ENCODE data around the gene PLK3. TPM values are rescaled to one million over a fixed set of nuclear protein-coding genes. Genes with fewer than 3 reads are reported as not detected.
"Not testable (repeated sequence)": the region's sequence is repeated elsewhere in the genome, so short reads cannot be mapped to it uniquely, and the experiment has no call there.

PLK3 gene
- total RNA-seq: 10 to 100 TPM; 52.1 to 52.7 TPM

- ATAC-seq (peak; percentile 84), DNase-seq (peak; percentile 99)
- H3K4me1 Mint-ChIP-seq: peaks cover 41% of the 10 kb centered on the region
- ChIA-PET POLR2A (interaction anchor here (0.6 to 5.1 kb wide), 20 partner anchors 9 to 722 kb away, joined by 3 to 186 read pairs (median 5); partner anchors contain the start of genes BEST4, BTBD19, HECTD3 and MUTYH), CTCF (interaction anchor here (0.6 to 2.3 kb wide), 14 partner anchors 9 to 271 kb away, joined by 3 to 22 read pairs (median 6); partner anchors contain the start of genes BEST4, EIF2B3, HECTD3 and RNU5D-1)
- no peaks in the 10 kb centered on the region for H3K9me3 Mint-ChIP-seq (ENCODE audit: low read depth)
- intact Hi-C loops (cut with DNase I, micrococcal nuclease): loop anchor here (2.0 to 10.0 kb wide), 11 partner anchors 19 to 887 kb away; partner anchors contain the start of genes RNU5D-1 (in 2 of the 2), ARMH1 (in 1 of the 2), EIF2B3 (in 1 of the 2) and GPBP1L1 (in 1 of the 2)
- peaks cover 43% of the 10 kb centered on the region for H3K36me3 Mint-ChIP-seq (ENCODE audit: low read depth)
- peak within 1 kb of the TSS; percentile 87 for H3K4me3 Mint-ChIP-seq
- H3K27me3 Mint-ChIP-seq: no peaks in the 10 kb centered on the region
- peak within 1 kb of the TSS; percentile 100 for H3K27ac Mint-ChIP-seq
Observed at GRCh38 chr1:44799770-44800584, at the start of gene PLK3. TSS of gene PLK3 (plus strand) at chr1:44800377. CDS start at chr1:44800464, 87 bp downstream.

- H3K27me3 Mint-ChIP-seq: no peaks in the 10 kb centered on the region
- H3K4me1 Mint-ChIP-seq: peaks cover 2% of the 10 kb centered on the region
- no peak for ATAC-seq
- ChIA-PET POLR2A (no interaction called here), CTCF (no interaction called here)
- no peak for DNase-seq
- H3K4me3 Mint-ChIP-seq: no peak overlapping the region
- peaks cover 76% of the 10 kb centered on the region for H3K36me3 Mint-ChIP-seq (ENCODE audit: low read depth)
- no peak overlapping the region for H3K27ac Mint-ChIP-seq
- intact Hi-C loops (cut with DNase I, micrococcal nuclease): no loop called here
- H3K9me3 Mint-ChIP-seq (ENCODE audit: low read depth): no peaks in the 10 kb centered on the region
Observed at GRCh38 chr1:44757420-44757819, 42.8 kb upstream of the PLK3 start.

- DNase-seq: no peak
- intact Hi-C loops (cut with DNase I, micrococcal nuclease): no loop called here
- ChIA-PET CTCF (interaction anchor here (1.4 kb wide), 1 partner anchor 10 kb away, joined by 5 read pairs; no protein-coding TSS in a partner anchor), POLR2A (interaction anchor here (0.8 to 2.1 kb wide), 2 partner anchors 9 to 38 kb away, joined by 8 to 10 read pairs; no protein-coding TSS in a partner anchor)
- ATAC-seq: no peak
- Mint-ChIP-seq H3K9me3 (ENCODE audit: low read depth) (no peaks in the 10 kb centered on the region), H3K4me3 (no peak overlapping the region), H3K36me3 (ENCODE audit: low read depth) (peaks cover 73% of the 10 kb centered on the region), H3K27ac (no peak overlapping the region), H3K27me3 (no peaks in the 10 kb centered on the region), H3K4me1 (no peaks in the 10 kb centered on the region)
Observed at GRCh38 chr1:44759077-44759476, 41.1 kb upstream of the PLK3 start.

GRCh38 chr1:44760876-44761275 is 39.3 kb upstream of the PLK3 start:
- H3K27ac Mint-ChIP-seq: no peak overlapping the region

GRCh38 chr1:44766421-44766820 is 33.8 kb upstream of the PLK3 start:
- CTCF ChIA-PET: interaction anchor here (0.6 to 1.3 kb wide), 3 partner anchors 20 to 126 kb away, joined by 3 to 5 read pairs (median 3); no protein-coding TSS in a partner anchor
- DNase-seq; H3K27me3 Mint-ChIP-seq; H3K4me1 Mint-ChIP-seq; H3K9me3 Mint-ChIP-seq (ENCODE audit: low read depth); H3K27ac Mint-ChIP-seq; H3K4me3 Mint-ChIP-seq; ATAC-seq; intact Hi-C loops (cut with DNase I, micrococcal nuclease): not testable (repeated sequence)
- POLR2A ChIA-PET: interaction anchor here (1.5 to 2.2 kb wide), 3 partner anchors 9 to 53 kb away, joined by 5 to 9 read pairs (median 8); partner anchors contain the start of gene RPS8
- peaks cover 35% of the 10 kb centered on the region for H3K36me3 Mint-ChIP-seq (ENCODE audit: low read depth)

More at GRCh38 chr1:44760876-44761275, 39.3 kb upstream of the PLK3 start:
- DNase-seq (no peak), ATAC-seq (no peak)
- Mint-ChIP-seq H3K9me3 (ENCODE audit: low read depth) (no peaks in the 10 kb centered on the region), H3K4me1 (no peaks in the 10 kb centered on the region), H3K36me3 (ENCODE audit: low read depth) (peaks cover 61% of the 10 kb centered on the region), H3K27me3 (no peaks in the 10 kb centered on the region), H3K4me3 (no peak overlapping the region)
- POLR2A ChIA-PET: interaction anchor here (1.6 kb wide), 1 partner anchor 58 kb away, joined by 7 read pairs; no protein-coding TSS in a partner anchor
- intact Hi-C loops (cut with DNase I, micrococcal nuclease): no loop called here
- CTCF ChIA-PET: no interaction called here

- intact Hi-C loops (cut with DNase I, micrococcal nuclease): loop anchor here (1.0 to 5.0 kb wide), 11 partner anchors 9 to 747 kb away; partner anchors contain the start of genes KIF2C (in 2 of the 2), RNU5D-1 (in 2 of the 2), EIF2B3 (in 1 of the 2) and MUTYH (in 1 of the 2)
- H3K4me3 Mint-ChIP-seq: peak within 1 kb of the TSS; percentile 96
- peak within 1 kb of the TSS; percentile 100 for H3K27ac Mint-ChIP-seq
- peaks cover 51% of the 10 kb centered on the region for H3K36me3 Mint-ChIP-seq (ENCODE audit: low read depth)
- peak; percentile 84 for ATAC-seq
- no peaks in the 10 kb centered on the region for H3K27me3 Mint-ChIP-seq
- peak; percentile 94 for DNase-seq
- POLR2A ChIA-PET: interaction anchor here (0.6 to 2.9 kb wide), 17 partner anchors 10 to 809 kb away, joined by 3 to 58 read pairs (median 5); partner anchors contain the start of genes BTBD19, DYNLT4, HECTD3 and MUTYH
- H3K4me1 Mint-ChIP-seq: peaks cover 33% of the 10 kb centered on the region
- CTCF ChIA-PET: interaction anchor here (0.5 to 2.4 kb wide), 18 partner anchors 9 to 804 kb away, joined by 3 to 13 read pairs (median 4); partner anchors contain the start of genes BEST4, BTBD19, PLK3 and RNU5D-1
- no peaks in the 10 kb centered on the region for H3K9me3 Mint-ChIP-seq (ENCODE audit: low read depth)
Observed at GRCh38 chr1:44775078-44775929, 24.9 kb upstream of the PLK3 start, which contains the start of gene RPS8. TSS of gene RPS8 (plus strand) at chr1:44775540. CDS start at chr1:44775597, 57 bp downstream.

- H3K27me3 Mint-ChIP-seq: no peaks in the 10 kb centered on the region
- peak; percentile 49 for DNase-seq
- CTCF ChIA-PET: interaction anchor here (0.5 to 2.4 kb wide), 14 partner anchors 9 to 803 kb away, joined by 3 to 13 read pairs (median 4); partner anchors contain the start of genes BEST4, BTBD19, PLK3 and RNU5D-1
- no peaks in the 10 kb centered on the region for H3K9me3 Mint-ChIP-seq (ENCODE audit: low read depth)
- intact Hi-C loops (cut with DNase I, micrococcal nuclease): loop anchor here (1.0 to 5.0 kb wide), 12 partner anchors 8 to 746 kb away; partner anchors contain the start of genes KIF2C (in 2 of the 2), RNU5D-1 (in 2 of the 2), BTBD19 (in 1 of the 2) and EIF2B3 (in 1 of the 2)
- H3K4me3 Mint-ChIP-seq: peak overlapping the region; percentile 96
- no peak for ATAC-seq
- peaks cover 59% of the 10 kb centered on the region for H3K36me3 Mint-ChIP-seq (ENCODE audit: low read depth)
- H3K4me1 Mint-ChIP-seq: peaks cover 37% of the 10 kb centered on the region
- peak overlapping the region; percentile 84 for H3K27ac Mint-ChIP-seq
- POLR2A ChIA-PET: interaction anchor here (0.6 to 2.9 kb wide), 17 partner anchors 9 to 809 kb away, joined by 3 to 58 read pairs (median 5); partner anchors contain the start of genes BTBD19, DYNLT4, HECTD3 and MUTYH
Observed at GRCh38 chr1:44775930-44776729, 24.0 kb upstream of the PLK3 start.

- DNase-seq (peak; percentile 25), ATAC-seq (no peak)
- ChIA-PET CTCF (interaction anchor here (0.6 to 2.4 kb wide), 6 partner anchors 8 to 241 kb away, joined by 4 to 13 read pairs (median 5); partner anchors contain the start of genes BTBD19 and PLK3), POLR2A (interaction anchor here (0.6 to 2.9 kb wide), 11 partner anchors 8 to 808 kb away, joined by 3 to 58 read pairs (median 15); partner anchors contain the start of genes BTBD19, DYNLT4, MUTYH and PLK3)
- Mint-ChIP-seq H3K4me1 (peaks cover 39% of the 10 kb centered on the region), H3K27me3 (no peaks in the 10 kb centered on the region), H3K36me3 (ENCODE audit: low read depth) (peaks cover 65% of the 10 kb centered on the region), H3K4me3 (peak overlapping the region; percentile 96), H3K9me3 (ENCODE audit: low read depth) (no peaks in the 10 kb centered on the region), H3K27ac (peak overlapping the region; percentile 84)
- intact Hi-C loops (cut with DNase I, micrococcal nuclease): loop anchor here (2.0 to 5.0 kb wide), 3 partner anchors 32 to 746 kb away; partner anchors contain the start of genes BTBD19 (in 1 of the 2), PRDX1 (in 1 of the 2) and TESK2 (in 1 of the 2)
Observed at GRCh38 chr1:44776730-44777068, 23.5 kb upstream of the PLK3 start.

- no peak for DNase-seq
- ChIA-PET CTCF (interaction anchor here (0.7 kb wide), 1 partner anchor 25 kb away, joined by 3 read pairs; no protein-coding TSS in a partner anchor), POLR2A (interaction anchor here (0.6 to 1.4 kb wide), 5 partner anchors 12 to 56 kb away, joined by 3 to 10 read pairs (median 5); no protein-coding TSS in a partner anchor)
- Mint-ChIP-seq H3K4me1 (peaks cover 39% of the 10 kb centered on the region), H3K9me3 (ENCODE audit: low read depth) (no peaks in the 10 kb centered on the region), H3K36me3 (ENCODE audit: low read depth) (peaks cover 71% of the 10 kb centered on the region), H3K27ac (peak overlapping the region; percentile 84), H3K4me3 (peak overlapping the region; percentile 96), H3K27me3 (no peaks in the 10 kb centered on the region)
- intact Hi-C loops (cut with DNase I, micrococcal nuclease): loop anchor here (2.0 to 5.0 kb wide), 3 partner anchors 31 to 745 kb away; partner anchors contain the start of genes BTBD19 (in 1 of the 2), PRDX1 (in 1 of the 2) and TESK2 (in 1 of the 2)
- no peak for ATAC-seq
Observed at GRCh38 chr1:44777547-44777946, 22.6 kb upstream of the PLK3 start.
